Measurements from ENCODE around the gene LTA4H. TPM values are rescaled to one million over a fixed set of nuclear protein-coding genes. Genes with fewer than 3 reads are reported as not detected.

The LTA4H gene
- total and polyA plus RNA-seq, 2 of the 4 experiments (the other 2 are of a cell fraction) = 41.0 to 43.3 TPM

- Histone ChIP-seq H2BK120ac (ENCODE audit: low read depth, low read length) (no peak overlapping the region), H3K14ac (replicated peaks; ENCODE audit: low read depth, low read length) (no peak overlapping the region), H3K36me3 (ENCODE audit: control insufficient read depth, insufficient read depth, low read length) (no peaks in the 10 kb centered on the region), H2BK15ac (ENCODE audit: low read depth, low read length) (no peak overlapping the region), H3K18ac (ENCODE audit: low read depth, low read length) (no peak overlapping the region), H3K56ac (ENCODE audit: extremely low read depth, insufficient read depth, low read length) (no peak overlapping the region), H2AK9ac (replicated peaks; ENCODE audit: low read depth, low read length, poor library complexity) (no peak overlapping the region), H2AK5ac (ENCODE audit: low read depth, low read length) (no peak overlapping the region), H3K4me1 (ENCODE audit: control insufficient read depth, insufficient read depth, low read length) (no peaks in the 10 kb centered on the region), H3K23ac (ENCODE audit: low read depth, low read length) (no peak overlapping the region), H3K4me3 (ENCODE audit: insufficient read depth, low read depth, low read length) (no peak overlapping the region), H3K27ac (ENCODE audit: insufficient read depth, low read length) (no peak overlapping the region), H3K27me3 (ENCODE audit: control insufficient read depth, insufficient read depth, low read length) (peaks cover 14% of the 10 kb centered on the region), H4K91ac (ENCODE audit: insufficient read depth, low read depth, low read length) (no peak overlapping the region), H3K79me1 (ENCODE audit: low read depth in 1 of 2, low read length in 2 of 2) (no peaks in the 10 kb centered on the region), H3K9ac (ENCODE audit: low read depth, low read length) (no peak overlapping the region), H3K4ac (ENCODE audit: low read depth, low read length) (no peak overlapping the region), H4K20me1 (ENCODE audit: insufficient read depth, low read length) (no peaks in the 10 kb centered on the region), H3K9me1 (ENCODE audit: insufficient read depth, low read length) (peaks cover 3% of the 10 kb centered on the region; the same call in 1 of the 2 replicates), H2BK20ac (ENCODE audit: low read depth, low read length) (no peak overlapping the region), H4K8ac (ENCODE audit: low read depth in 2 of 2, low read length in 2 of 2) (no peak overlapping the region), H4K5ac (ENCODE audit: low read depth, low read length) (no peak overlapping the region), H2AFZ (replicated peaks; ENCODE audit: low read length, poor library complexity) (no peak overlapping the region), H3K9me3 (ENCODE audit: control insufficient read depth, insufficient read depth, low read length) (no peaks in the 10 kb centered on the region), H3K4me2 (ENCODE audit: low read depth, low read length) (no peak overlapping the region), H2BK5ac (ENCODE audit: low read depth, low read length, poor library complexity, severe bottlenecking) (no peak overlapping the region)
- DNase-seq = no peak
- dilution Hi-C loops (cut with HindIII; ENCODE audit: low sequenced_read_pairs, unreplicated experiment) = no loop called here
- TF ChIP-seq MAZ (IDR thresholded peaks at IDR 0.05; ENCODE audit: borderline replicate concordance, low read depth, low read length) = no peak
- no peak for TF ChIP-seq NFE2L2 (IDR thresholded peaks at IDR 0.05; ENCODE audit: low read depth, low read length)
- TF ChIP-seq CHD1 (IDR thresholded peaks at IDR 0.05; ENCODE audit: low read depth, low read length) = no peak
- no peak for TF ChIP-seq MAFK (IDR thresholded peaks at IDR 0.05; ENCODE audit: low read depth, low read length)
- no peak for TF ChIP-seq RFX5 (IDR thresholded peaks at IDR 0.05; ENCODE audit: low read depth, low read length)
- TF ChIP-seq, protein P1, sequence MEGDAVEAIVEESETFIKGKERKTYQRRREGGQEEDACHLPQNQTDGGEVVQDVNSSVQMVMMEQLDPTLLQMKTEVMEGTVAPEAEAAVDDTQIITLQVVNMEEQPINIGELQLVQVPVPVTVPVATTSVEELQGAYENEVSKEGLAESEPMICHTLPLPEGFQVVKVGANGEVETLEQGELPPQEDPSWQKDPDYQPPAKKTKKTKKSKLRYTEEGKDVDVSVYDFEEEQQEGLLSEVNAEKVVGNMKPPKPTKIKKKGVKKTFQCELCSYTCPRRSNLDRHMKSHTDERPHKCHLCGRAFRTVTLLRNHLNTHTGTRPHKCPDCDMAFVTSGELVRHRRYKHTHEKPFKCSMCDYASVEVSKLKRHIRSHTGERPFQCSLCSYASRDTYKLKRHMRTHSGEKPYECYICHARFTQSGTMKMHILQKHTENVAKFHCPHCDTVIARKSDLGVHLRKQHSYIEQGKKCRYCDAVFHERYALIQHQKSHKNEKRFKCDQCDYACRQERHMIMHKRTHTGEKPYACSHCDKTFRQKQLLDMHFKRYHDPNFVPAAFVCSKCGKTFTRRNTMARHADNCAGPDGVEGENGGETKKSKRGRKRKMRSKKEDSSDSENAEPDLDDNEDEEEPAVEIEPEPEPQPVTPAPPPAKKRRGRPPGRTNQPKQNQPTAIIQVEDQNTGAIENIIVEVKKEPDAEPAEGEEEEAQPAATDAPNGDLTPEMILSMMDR (conservative IDR thresholded peaks at IDR 0.05; ENCODE audit: low read depth, low read length) = no peak
- TF ChIP-seq, protein P2, sequence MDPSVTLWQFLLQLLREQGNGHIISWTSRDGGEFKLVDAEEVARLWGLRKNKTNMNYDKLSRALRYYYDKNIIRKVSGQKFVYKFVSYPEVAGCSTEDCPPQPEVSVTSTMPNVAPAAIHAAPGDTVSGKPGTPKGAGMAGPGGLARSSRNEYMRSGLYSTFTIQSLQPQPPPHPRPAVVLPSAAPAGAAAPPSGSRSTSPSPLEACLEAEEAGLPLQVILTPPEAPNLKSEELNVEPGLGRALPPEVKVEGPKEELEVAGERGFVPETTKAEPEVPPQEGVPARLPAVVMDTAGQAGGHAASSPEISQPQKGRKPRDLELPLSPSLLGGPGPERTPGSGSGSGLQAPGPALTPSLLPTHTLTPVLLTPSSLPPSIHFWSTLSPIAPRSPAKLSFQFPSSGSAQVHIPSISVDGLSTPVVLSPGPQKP (IDR thresholded peaks at IDR 0.05; ENCODE audit: borderline replicate concordance, low read depth, low read length) = no peak
- no peak for TF ChIP-seq RAD21 (IDR thresholded peaks at IDR 0.05; ENCODE audit: low read length)
- TF ChIP-seq BHLHE40 (IDR thresholded peaks at IDR 0.05; ENCODE audit: low read depth, low read length) = no peak
- TF ChIP-seq USF2 (IDR thresholded peaks at IDR 0.05; ENCODE audit: low read depth, low read length) = no peak
- no peak for TF ChIP-seq FOS (IDR thresholded peaks at IDR 0.05; ENCODE audit: low read depth, low read length)
- TF ChIP-seq MXI1 (IDR thresholded peaks at IDR 0.05; ENCODE audit: borderline replicate concordance, low read depth, low read length) = no peak
- no peak for TF ChIP-seq CEBPB (IDR thresholded peaks at IDR 0.05; ENCODE audit: low read depth, low read length)
- no peak for TF ChIP-seq RCOR1 (IDR thresholded peaks at IDR 0.05; ENCODE audit: insufficient replicate concordance, low read length)
- TF ChIP-seq POLR2A (IDR thresholded peaks at IDR 0.05; ENCODE audit: low read depth, low read length) = no peak
- no peak for TF ChIP-seq SMC3 (IDR thresholded peaks at IDR 0.05; ENCODE audit: low read depth, low read length)
- WGBS, 2 experiments (ENCODE audit: extremely low coverage in 2 of 2, insufficient read length in 1 of 2) = no CpG with 5 or more reads among the region's 6 CpGs
- ChIA-PET CTCF (no interaction called here), POLR2A (ENCODE audit: unreplicated experiment) (no interaction called here)
- no TSS peak for BruUV-seq (replicated peaks)
- intact Hi-C loops (cut with micrococcal nuclease) = no loop called here
- ATAC-seq (ENCODE audit: low read depth) = no peak
- in situ Hi-C loops (cut with MboI; ENCODE audit: low sequenced_read_pairs) = no loop called here
Observed at GRCh38 chr12:96077081-96077480, 41.7 kb upstream of the LTA4H start.

All from IMR-90 (cell line).